Omental fat pad (tissue), 4 donors: ENCODE data around the gene TRERF1. TPM values are rescaled to one million over a fixed set of nuclear protein-coding genes. Genes with fewer than 3 reads are reported as not detected.
"Not testable (repeated sequence)": the region's sequence is repeated elsewhere in the genome, so short reads cannot be mapped to it uniquely, and the experiment has no call there.

Experiments used
- ATAC-seq: fragments of 150-250 bp; one replicate; pipeline ENCODE4 v1.9.1; 2016; ENCODE audit warnings: mild to moderate bottlenecking, moderate library complexity; ENCODE audit not compliant: low FRiP score
- DNase-seq: peaks from one replicate; pipeline ENCODE4 v3.0.0-alpha.2; 2019; ENCODE audit warnings: low spot score
- total RNA-seq, 4 donors: library from RNA; depleted of rRNA; stranded (reverse); fragments of >200 nt; gene quantifications; one replicate each; pipeline ENCODE4 v1.1.0, GENCODE V29; 2016
- TF ChIP-seq, protein P1 (sequence below), 3 donors: fragments of 450-650 bp; IDR thresholded peaks; one replicate each; pipeline ENCODE4 v1.5.1; 2016 to 2017; ENCODE audit warnings: antibody characterized with exemption in 3 of 3, mild to moderate bottlenecking in 3 of 3, moderate library complexity in 2 of 3

Gene TRERF1
- total RNA-seq, 4 donors from 2014 or later = 2.0 to 10.2 (median 2.6) TPM

DNA sequence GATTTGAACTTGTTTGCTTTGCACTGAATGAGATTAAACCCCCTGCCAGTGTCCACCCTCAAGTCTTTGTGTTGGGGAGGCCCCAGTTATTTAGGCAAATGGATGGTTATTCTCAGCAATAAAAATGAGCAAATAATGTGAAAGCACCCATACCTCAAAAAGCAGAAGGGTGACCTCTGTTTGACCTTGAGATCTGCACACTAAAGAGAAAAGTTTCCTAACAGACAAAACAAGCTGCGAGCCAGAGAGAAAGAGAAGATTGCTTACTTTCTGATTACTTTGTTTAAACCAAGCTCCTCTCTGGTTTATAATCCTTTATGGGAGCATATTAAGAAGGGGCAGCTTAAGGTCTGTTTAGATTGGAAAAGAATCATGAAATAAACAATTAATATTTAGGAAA is 30.4 kb upstream of the TRERF1 start:
- ATAC-seq (no peak), DNase-seq (no peak)
- TF ChIP-seq, protein P1, sequence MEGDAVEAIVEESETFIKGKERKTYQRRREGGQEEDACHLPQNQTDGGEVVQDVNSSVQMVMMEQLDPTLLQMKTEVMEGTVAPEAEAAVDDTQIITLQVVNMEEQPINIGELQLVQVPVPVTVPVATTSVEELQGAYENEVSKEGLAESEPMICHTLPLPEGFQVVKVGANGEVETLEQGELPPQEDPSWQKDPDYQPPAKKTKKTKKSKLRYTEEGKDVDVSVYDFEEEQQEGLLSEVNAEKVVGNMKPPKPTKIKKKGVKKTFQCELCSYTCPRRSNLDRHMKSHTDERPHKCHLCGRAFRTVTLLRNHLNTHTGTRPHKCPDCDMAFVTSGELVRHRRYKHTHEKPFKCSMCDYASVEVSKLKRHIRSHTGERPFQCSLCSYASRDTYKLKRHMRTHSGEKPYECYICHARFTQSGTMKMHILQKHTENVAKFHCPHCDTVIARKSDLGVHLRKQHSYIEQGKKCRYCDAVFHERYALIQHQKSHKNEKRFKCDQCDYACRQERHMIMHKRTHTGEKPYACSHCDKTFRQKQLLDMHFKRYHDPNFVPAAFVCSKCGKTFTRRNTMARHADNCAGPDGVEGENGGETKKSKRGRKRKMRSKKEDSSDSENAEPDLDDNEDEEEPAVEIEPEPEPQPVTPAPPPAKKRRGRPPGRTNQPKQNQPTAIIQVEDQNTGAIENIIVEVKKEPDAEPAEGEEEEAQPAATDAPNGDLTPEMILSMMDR (IDR thresholded peaks at IDR 0.05) = no peak

DNA sequence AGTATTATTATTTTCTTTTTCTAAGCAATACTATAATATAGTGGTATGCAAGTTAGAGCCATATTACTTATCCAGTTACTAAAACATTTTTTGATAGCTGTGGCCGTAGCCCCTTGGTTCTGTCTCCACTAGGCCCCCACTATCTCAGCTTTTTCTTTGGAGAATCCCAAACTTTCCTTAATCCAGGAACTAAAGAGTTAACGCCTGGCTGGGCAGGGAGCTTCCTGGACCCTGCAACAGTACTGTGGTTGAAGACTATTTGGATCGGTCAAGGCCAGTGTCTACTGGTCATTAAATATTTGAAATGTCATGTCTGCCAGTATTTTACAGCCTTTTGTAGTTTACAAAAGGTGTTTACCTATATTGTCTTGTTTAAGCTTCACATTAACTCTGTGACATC is 20.0 kb upstream of the TRERF1 start:
- TF ChIP-seq, protein P1 (IDR thresholded peaks at IDR 0.05) = no peak
- DNase-seq = no peak
- ATAC-seq = no peak

- TF ChIP-seq, protein P1 (IDR thresholded peaks at IDR 0.05) = no peak
- DNase-seq = no peak
- no peak for ATAC-seq
Measured at GRCh38 chr6:42471142-42471541, 19.4 kb upstream of the TRERF1 start.

- no peak for DNase-seq
- ATAC-seq = no peak
Measured at GRCh38 chr6:42468273-42468672, 16.5 kb upstream of the TRERF1 start.

DNA sequence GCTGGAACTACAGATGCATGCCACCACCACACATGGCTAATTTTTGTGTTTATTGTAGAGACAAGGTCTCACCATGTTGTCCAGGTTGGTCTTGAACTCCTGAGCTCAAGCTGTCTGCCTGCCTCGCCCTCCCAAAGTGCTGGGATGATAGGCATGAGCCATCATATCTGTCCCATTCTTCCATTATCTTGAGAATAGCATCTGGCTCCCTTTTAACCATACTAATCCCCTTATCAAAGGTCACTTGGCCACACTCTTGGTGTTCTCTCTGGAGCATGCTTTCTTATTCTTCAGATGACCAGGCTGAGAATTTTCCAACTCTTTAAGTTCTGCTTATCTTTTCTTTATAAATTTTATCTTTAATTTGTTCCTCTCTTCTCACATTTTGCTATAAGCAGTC is 15.9 kb upstream of the TRERF1 start:
- DNase-seq = no peak
- TF ChIP-seq, protein P1 (IDR thresholded peaks at IDR 0.05) = no peak
- ATAC-seq = no peak

More at GRCh38 chr6:42468273-42468672, 16.5 kb upstream of the TRERF1 start:
- TF ChIP-seq, protein P1 (IDR thresholded peaks at IDR 0.05) = no peak

- ATAC-seq, DNase-seq: not testable (repeated sequence)
Measured at GRCh38 chr6:42466470-42466869, 14.7 kb upstream of the TRERF1 start.

DNA sequence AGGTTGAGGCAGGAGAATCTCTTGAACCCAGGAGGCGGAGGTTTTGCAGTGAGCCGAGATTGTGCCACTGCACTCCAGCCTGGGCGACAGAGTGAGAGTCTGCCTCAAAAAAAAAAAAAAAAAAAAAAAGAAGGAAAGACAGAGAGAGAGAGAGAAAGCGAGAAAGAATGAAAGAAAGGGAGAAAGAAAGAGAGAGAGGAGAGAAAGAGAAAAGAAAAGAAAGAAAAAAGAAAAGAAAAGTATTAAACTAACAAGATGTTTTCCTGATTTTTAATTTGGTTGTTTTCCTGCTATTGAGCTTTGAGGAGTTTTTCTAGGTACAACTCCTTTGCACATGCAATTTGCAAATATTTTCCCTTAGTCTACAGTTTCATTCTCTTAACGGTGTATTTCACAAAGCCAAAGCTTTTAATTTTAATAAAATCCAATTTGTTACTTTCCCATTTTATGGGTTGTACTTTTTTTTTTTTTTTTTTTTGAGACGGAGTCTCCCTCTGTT is 10.8 kb upstream of the TRERF1 start:
- ATAC-seq (no peak), DNase-seq (no peak)
- TF ChIP-seq, protein P1 (IDR thresholded peaks at IDR 0.05) = no peak

DNA sequence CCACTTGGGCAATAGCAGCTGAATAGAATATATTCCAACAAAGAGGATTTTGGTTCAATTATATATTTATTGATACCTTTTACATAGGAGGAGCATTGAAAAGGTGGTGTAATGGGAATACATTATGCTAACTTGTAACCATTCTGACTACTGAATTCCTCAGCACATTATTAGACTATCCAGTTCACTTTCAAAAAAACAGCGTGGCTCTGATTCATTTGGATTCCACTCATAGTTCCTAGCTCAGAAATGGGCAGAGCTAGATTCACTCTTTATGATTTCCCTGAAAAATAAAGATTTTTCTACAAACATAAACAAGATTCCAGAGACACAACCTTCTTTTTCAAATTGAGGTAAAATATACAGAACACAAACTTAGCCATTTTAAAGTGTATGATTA is 9.2 kb upstream of the TRERF1 start:
- DNase-seq (no peak), ATAC-seq (no peak)
- TF ChIP-seq, protein P1 (IDR thresholded peaks at IDR 0.05) = no peak
